NCI-H1048 (cell line): ENCODE results near the gene CATSPERZ.

ENCODE experiments used
- DNase-seq: peaks from one replicate; lab custom pipeline; 2025; lab: John Stamatoyannopoulos, UW

CATSPERZ gene

DNA sequence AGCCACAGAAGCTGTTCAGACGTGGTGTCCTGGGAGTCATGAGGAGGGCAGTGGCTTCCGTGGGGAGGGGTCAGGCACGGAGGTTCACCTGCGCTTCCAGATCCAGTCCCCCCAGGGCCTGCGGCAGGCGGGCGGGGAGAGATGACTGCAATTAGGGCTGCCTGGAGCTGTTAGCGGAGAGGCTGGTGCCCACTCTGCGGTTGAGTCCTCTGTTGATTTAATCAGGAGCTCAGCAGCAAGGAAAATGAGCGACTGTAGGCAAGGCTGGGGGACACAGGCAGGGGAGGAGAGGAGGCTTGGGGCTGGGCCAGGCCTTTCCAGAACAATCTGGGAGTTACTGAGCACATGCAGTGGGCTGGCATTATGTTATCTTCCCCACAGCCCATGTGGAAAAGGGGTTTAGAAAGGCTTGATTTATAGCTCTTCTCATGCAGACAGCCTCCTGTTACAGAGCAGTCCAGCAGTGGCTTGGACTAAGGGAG, 35.7 kb upstream of the CATSPERZ start:
- DNase-seq = no peak

DNA sequence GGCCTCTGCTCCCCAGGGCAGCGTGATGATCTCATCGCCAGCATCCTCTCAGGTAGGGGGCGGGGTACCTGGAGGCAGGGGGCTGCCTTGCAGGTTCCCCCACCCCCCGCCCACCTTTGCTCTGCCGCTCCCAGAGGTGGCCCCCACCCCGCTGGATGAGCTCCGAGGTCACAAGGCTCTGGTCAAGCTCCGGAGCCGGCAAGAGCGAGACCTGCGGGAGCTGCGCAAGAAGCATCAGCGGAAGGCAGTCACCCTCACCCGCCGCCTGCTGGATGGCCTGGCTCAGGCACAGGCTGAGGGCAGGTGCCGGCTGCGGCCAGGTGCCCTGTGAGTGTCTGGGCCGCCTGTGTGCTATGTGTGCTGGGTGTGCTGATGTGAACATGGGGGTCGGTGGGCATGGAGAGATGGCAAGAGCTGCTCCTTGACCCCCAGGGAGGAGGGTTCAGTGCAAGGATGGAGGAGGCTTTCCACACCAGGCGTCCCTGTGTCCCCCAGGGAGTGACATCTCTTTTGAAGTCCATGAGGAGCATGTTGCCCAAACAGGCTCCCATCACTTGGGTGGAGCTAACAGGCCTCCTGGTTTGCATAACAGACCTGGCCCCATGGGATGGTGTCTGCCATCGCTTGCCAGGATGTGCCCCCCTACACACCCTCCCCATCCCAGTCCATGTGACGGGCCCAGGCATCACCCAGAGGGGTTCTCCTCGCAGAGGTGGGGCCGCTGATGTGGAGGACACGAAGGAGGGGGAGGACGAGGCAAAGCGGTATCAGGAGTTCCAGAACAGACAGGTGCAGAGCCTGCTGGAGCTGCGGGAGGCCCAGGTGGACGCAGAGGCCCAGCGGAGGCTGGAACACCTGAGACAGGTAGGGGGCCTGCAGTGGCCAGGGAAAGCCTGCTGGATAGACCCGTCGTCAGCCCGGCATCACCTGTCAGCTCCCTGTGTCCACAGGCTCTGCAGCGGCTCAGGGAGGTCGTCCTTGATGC, 34.7 kb upstream of the CATSPERZ start:
- DNase-seq = no peak

DNA sequence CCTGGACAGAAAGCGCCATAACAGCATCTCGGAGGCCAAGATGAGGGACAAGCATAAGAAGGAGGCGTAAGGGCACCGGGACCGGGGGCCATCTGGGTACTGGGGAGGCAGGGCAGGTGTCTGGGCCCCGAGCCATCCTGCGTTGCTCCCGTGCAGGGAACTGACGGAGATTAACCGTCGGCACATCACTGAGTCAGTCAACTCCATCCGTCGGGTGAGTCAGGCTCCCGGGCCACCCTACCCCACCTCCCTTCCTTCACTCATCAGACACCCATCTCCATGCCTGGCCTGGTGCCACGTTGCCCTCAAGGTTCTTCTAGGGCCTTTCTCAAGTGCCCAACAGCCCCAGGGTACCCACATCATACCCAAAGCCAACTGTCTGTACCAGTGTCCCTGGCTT, 33.8 kb upstream of the CATSPERZ start:
- DNase-seq = no peak

DNA sequence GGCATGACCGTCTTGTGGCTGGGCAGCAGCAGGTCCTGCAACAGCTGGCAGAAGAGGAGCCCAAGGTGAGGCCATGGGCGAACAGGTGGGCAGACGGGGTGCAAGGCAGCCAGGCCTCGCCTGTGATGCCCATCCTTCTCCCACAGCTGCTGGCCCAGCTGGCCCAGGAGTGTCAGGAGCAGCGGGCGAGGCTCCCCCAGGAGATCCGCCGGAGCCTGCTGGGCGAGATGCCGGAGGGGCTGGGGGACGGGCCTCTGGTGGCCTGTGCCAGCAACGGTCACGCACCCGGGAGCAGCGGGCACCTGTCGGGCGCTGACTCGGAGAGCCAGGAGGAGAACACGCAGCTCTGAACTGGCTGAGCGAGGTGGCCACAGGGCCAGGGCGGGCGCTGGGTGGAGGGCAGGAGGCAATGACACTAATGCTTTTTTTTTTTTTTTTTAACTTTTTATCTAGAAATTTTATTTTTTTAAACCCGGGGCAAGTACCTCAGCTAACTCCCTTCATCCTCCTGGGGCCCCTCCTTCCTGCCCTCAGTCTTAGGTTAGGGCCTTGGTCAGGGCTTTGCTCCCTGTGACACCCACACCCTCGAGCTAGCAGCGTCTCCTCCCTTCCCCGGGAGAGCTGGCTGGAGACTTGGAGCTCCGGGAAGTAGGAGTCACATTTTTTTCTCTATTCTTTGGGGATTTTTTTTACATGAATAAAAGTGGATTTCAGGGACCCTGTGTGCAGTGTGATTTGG, 32.8 kb upstream of the CATSPERZ start:
- DNase-seq = no peak

DNA sequence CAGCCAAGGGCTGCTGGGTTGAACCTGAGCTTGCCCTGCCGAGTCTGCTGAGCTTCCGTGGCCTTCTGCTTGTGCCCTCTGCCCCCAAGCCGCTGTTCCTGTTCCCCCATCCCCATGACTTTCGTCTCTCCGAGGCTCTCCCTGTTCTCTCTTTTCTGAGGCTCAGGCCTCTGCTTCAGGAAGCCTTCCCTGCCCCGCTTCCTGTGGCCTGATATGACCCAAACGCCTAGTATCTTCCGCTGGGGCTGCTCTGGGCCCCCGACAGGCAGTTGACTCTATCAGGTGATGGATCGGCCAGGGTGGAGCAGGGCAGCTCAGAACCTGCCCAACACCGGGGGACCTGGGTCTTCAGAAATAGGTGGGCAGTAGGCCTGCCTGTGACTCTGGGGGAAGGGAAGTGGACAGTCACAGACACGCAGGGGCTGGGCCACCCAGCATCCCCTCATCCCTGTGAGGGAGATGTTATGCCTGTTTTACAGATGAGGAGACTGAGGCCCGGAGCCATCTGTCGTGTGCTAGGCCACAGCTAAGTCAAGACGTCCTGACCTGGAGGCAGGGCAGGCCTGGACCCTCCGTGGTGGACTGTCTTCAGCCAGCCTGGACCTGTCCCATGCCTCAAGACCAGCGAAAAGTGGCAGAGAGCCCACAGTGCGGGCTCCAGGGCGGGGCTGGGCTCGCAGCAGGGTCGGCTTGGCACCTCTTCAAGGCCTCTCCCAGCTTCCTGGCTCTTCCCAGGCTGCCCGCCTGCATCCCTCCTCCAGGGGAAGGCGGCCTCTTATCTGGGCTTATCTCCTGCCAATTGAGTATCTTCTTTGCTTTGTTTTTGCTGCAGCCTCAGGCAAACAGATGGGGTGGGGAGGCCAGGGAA, 31.9 kb upstream of the CATSPERZ start:
- DNase-seq = no peak

DNA sequence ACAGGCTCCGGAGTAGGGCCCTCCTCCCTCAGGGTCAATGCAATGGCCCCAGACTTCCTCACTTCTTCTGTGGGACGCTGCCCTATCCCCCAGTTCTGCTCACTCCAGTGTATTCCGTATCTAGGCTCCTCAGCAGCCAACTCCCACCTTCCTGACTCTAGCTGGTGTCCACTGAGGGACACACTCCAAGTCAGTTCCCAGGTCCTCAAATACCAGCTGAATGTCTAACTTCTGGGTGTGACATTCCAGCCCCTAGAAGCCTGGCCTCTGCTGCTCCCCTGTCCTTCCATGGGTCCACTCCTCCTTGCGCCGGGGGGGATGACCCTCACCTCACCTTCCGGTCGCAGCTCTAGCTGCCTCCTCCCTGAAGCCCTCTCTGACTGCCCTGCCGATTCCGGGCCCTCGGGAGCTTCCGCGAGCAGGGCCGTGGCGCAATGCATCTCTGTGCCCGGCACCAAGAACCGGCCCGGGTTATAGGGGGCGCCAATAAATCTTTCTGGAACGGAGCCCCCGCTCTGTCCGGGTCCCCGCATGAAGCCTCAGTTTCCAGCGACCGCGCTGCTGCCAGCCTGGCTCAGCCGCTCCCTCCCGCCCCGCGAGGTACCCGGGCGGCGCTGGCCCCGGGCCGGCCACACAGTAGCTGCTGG, 31.1 kb upstream of the CATSPERZ start:
- no peak for DNase-seq

DNA sequence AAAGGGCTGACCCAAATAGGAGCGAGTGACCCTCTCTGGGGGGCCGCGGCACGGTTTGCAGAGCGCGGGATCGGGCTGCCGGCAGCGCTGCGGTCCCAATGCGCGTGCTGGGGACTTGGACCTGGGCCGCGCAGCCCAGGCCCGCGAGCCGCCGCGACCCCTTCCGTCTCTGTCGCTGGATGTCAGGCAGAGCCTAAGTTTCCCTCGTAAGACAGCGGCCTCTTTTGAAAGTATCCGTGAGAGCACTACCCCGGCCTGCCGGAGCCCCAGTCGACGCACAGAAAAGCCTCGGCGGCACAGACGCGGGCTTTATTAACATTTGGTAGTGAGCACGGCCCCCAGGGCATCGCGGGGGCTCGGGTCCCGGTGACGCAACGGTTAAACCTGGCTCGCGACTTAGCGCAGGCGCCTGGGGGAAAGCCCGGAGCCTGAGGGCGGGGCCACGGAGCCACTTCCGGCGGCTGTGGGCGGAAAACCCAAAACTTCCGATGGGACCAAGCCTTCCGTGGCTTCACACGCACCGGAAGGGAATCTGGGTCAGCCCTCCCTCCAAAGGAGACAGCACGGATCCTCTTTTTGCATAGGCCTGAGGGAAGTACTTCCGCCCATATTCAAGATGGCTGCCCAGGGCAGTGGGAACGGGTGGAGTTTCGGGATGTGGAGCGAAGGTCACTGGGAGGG, 30.5 kb upstream of the CATSPERZ start:
- peak; percentile 98 for DNase-seq

DNA sequence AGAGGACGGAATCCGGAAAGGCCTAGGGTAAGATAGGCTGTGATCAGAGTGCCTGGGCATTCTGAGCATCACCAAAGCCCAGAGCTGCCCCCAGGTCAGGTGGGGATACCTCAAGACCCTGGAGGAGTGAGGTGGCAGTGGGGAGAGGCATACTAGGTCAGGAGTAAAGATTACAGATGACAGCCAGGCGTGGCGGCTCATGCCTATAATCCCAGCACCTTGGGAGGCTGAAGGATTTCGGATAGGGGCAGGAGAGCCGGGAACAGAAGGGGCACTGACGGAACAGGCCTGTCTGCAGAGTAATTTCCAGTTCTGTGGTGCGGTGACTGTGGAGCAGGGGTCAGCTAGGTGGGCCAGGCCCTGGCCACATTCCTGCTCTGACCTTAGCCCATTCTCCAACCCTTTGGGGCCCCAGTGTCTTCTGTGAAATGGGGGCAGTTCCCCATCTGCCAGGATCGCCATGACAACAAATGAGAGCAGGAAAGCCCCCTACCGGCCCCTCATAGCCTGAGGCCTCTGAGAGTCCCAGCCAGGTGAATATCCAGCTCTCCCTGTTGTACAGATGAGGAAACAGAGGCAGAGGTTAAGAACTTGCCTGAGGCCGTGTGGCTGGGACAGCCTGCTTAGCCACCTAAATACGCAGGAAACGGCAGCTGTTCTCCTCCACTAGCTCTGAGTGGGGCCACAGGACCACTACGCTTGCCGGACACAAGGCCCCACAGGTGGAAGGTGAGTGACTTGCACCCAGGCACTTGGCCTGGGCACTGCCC, 24.9 kb upstream of the CATSPERZ start:
- no peak for DNase-seq

DNA sequence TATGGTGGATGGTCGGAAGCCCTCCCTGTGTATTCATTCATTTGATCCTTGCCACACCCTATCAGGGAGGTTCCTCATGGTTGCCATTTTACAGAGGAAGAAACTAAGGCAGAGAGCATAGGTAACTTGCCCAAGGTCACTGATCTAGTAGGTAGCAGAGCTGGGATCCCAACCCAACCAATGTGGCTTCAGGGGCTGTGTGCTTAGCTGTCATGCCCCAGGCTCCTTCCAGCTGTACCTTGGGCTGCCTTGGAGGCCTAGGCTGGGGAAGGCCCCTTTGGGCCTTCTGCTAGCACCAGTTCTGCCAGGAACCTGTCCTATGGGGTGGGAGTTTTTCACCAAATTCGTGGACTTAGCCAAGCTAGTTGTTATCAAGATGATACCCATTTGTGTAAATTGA, 24.3 kb upstream of the CATSPERZ start:
- no peak for DNase-seq

DNA sequence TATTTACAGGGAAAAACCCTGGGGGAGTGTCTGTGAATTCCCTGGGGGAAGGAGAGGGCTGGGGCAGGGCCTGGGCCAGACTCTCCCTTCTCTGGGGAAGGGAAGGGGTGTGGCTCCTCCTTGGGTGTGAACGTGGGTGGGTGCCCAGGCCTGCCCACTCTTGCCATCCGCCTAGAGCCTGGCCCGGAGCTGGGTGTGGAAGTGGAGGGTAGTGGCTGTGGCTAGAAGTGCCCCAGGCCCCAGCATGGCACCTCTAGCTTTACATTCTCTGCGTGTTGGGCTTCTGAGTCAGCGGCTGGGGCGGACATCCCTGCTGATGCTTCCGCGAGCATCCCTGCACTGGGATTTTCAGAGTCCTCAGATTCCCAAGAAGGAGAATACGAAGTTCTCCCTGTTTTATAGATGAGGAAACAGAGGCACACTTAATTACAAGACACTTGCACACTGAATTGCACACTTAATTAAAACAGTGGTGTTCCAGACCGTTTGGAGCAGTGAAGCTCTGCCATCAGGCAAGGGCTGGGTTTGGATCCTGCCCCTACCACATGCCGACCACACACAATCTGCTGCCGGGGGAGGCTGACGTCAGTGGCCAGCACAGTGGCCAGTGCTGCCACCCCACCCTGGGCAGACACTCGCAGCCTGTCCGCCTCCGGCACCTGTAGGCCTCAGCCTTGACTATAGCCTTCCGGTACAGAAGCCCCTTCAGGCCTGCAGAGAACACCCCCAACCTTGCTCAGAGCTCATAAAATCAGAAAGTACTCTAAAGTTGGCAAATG, 23.3 kb upstream of the CATSPERZ start:
- DNase-seq = no peak

DNA sequence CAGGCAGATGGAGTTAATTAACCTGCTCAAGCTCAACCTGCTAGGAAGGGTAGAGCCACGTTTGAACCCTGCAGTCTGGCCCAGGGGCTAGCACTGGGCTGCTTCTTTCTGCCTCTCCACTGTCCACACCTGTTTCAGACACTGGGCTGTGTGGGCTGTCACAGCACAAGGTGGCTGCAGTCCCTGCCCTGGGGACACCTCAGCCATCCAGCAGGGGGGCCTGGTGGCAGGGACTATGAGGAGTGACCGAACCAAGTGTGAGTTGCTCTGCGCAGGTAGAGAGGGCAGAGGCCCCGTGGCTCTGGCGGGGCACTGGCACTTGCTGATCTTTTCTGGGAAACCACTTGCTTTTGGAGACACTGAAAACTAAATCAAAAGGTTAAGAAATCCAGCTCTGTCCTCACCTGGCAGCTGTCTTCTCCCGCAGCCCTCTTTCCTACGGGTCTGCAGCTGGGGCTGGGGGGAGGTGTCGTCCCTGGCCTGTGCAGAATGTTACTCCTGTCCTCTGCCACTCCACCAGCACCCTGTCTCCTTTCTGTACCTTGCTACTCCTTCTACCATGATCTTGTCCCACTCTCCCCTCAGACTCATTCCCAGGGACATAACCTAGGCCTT, 21.5 kb upstream of the CATSPERZ start:
- no peak for DNase-seq

DNA sequence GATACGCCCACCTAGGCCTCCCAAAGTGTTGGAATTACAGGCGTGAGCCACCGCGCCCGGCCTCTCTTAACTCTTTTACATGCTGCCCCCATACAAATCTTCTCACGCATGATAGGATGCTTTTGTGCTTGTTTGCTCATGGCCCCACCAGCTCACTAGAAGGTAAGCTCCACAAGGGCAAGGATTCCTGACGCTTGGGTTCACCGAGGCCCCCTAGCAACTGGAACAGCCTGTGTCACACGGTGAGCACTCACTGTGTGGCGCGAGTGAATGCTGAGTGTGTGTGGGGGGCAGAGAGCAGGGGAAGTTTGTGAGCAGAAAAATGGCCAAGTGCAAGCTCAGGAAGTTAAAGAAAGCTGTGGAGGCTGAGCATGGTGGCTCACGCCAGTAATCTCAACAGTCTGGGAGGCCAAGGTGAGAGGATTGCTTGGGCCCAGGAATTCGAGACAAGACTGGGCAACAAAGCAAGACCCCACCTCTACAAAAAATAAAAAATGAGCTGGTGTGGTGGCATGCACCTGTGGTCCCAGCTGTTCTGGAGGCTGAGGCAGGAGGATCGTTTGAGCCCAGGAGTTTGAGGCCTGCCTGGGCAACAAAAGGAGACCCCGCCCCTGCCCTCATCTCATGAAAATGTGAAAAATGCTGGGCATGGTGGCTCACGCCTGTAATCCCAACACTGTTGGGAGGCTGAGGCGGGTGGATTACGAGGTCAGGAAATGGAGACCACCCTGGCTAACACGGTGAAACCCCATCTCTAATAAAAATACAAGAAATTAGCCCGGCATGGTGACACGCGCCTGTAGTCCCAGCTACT, 18.0 kb upstream of the CATSPERZ start:
- DNase-seq = no peak

DNA sequence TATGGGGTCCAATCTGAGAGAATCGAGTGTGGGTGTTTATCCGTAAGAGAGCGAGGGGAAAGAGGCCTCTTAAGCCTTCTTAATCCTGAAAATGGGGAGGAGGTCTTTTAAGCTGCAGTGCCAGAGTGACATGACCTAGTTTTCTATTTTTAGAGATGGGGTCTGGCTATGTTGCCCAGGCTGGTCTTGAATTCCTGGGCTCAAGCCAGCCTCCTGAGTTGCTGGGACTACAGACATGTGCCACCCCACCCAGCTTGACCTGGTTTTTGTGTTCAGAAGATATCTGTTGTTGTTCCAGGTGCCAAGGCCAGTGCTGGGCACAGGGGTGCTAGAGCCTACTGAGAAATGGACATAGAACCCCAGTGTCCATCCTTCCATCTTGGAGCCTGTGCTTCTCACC, 17.1 kb upstream of the CATSPERZ start:
- DNase-seq = no peak

DNA sequence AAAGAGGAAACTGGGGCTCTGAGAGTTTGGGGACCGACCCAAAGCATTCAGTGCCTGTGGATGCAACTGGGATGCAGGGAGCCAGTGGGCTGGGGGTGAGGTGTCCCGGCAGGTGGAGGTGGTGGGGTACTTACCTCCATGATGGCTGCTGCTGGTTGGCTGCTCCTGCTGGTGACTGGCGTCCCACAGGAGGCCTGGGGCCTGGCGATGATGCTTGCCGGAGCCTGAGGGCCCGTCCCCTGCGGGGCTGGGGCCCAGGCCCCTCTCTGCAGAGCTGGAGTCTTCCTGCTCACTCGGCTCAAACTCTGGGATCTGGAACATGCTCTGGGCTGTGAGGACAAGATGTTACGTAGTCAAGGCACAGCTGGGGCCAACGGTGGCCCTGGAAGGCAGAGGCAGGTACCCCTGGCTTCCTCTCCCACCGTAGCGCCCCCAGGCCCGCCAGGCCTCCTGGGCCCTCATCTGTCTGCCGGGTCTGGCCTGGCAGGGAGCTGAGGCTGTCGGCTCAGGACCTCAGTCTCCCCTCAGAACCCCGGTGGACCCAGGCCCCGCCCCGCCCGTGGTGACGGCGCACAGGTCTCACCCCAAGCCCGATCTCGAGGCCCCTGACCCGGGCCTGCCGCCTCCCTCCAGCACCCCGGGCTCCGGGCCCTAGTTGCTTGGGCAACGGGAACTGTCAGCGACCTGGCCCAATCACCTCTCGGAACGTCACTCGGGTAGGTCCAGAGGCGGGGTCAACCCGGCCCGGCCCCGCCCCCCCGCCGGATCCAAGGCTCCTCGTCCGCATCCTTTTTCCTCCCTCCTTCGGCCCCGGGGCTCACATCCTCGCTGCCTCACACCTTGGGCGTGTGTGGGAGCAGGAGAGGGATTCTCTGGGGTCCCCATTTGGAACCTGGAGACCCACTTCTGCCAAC, 15.9 kb upstream of the CATSPERZ start, which contains the start of gene BAD:
Gene BAD, minus strand, starts transcription at position 618 of the 914 bp plus-strand sequence. Its CDS starts 297 bp downstream, at position 321.
- peak; percentile 79 for DNase-seq

DNA sequence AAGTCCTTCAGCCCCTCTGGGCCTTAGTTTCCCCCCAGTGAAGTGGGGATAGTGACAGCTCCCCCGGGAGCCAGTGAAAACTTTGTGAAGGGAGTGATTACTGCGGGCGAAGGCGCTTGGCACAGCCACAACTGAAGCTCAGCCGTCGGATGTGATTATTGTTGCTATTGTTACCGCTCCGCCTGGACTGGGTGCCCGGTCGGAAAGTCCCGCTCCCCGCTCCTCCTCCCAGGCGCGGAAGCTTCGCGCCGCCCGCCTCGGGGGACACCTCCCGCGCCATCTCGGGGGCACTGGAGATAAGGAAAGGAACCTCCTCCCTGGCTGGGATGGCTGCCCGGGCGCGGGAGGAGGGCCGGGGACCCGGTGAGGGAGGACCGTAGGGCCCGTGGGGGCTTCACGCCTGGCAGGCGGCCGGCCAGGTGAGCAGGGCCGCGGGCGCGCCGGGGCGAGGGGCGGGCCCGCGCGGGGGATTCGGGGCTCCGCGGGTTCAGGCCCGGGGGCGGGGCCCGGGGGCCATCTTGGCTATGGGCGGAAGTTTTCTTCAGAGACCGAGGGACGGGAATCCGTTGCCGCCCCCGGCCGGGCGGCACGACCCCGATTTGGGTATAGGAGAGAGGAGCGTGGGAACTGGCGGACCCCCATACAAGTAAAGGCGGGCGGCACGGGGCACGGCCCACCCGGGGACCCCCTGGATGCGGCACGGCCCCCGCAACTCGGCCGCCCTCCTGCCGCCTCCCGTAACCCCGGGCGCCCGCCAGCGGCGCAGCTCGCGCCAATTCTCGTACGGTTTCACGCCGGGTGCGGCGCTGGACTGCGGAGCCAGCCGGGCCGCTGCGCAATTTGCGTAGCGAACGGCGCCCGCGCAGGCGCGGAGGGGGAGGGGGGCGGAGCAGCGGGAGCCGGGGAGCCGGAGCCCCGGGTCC, 14.9 kb upstream of the CATSPERZ start, which contains the start of gene GPR137:
Gene GPR137, plus strand, starts transcription at position 887 of the 923 bp plus-strand sequence. CDS start 677 bp downstream, outside the sequence.
- DNase-seq = peak; percentile 38
